Lung (tissue), 12 donors: Measurements from ENCODE around the gene OTX1. TPM values are rescaled to one million over a fixed set of nuclear protein-coding genes. Genes with fewer than 3 reads are reported as not detected.
A peak's percentile ranks its signal among the peaks of the same experiment; 100 is the strongest.

Experiments
- ATAC-seq: fragments of 200-7000 bp; cut with Tn5 transposase; one replicate; pipeline ENCODE4 v1.9.1; 2020; ENCODE audit warnings: moderate number of reproducible peaks; ENCODE audit not compliant: insufficient read depth, low FRiP score
- DNase-seq, 3 donors: peaks; one replicate each; pipeline ENCODE4 v3.0.0-alpha.2; 2013 to 2017
- H3K27ac ChIP-seq, 2 donors: one replicate each; pipeline ENCODE4 v1.5.1; 2013; ENCODE audit warnings: mild to moderate bottlenecking in 2 of 2, moderate library complexity in 2 of 2, control low read depth in 1 of 2, inconsistent platforms in 1 of 2, low read depth in 1 of 2, low read length in 1 of 2
- H3K27me3 ChIP-seq, 3 donors: one replicate each; pipeline ENCODE4 v1.5.1; 2013; ENCODE audit warnings: low read length in 2 of 3; ENCODE audit not compliant: control insufficient read depth in 3 of 3, insufficient read depth in 3 of 3
- H3K36me3 ChIP-seq, 4 donors: one replicate each; pipeline ENCODE4 v1.5.1; 2013; ENCODE audit warnings: low read length in 4 of 4, mild to moderate bottlenecking in 1 of 4, moderate library complexity in 1 of 4; ENCODE audit not compliant: control insufficient read depth in 4 of 4, insufficient read depth in 4 of 4
- H3K4me1 ChIP-seq, 5 donors: one replicate each; pipeline ENCODE4 v1.5.1; 2013; ENCODE audit warnings: low read length in 5 of 5, mild to moderate bottlenecking in 2 of 5, moderate library complexity in 1 of 5; ENCODE audit not compliant: control insufficient read depth in 5 of 5, insufficient read depth in 5 of 5
- H3K4me3 ChIP-seq: one replicate; pipeline ENCODE4 v1.5.1; 2013; ENCODE audit warnings: mild to moderate bottlenecking, control low read depth, moderate library complexity
- H3K9ac ChIP-seq, 2 donors: one replicate each; pipeline ENCODE4 v1.5.1; 2013; ENCODE audit warnings: low read length in 2 of 2, control low read depth in 1 of 2; ENCODE audit not compliant: insufficient read depth in 1 of 2
- H3K9me3 ChIP-seq, 4 donors: one replicate each; pipeline ENCODE4 v1.5.1; 2013; ENCODE audit warnings: low read length in 3 of 4, mild to moderate bottlenecking in 1 of 4, moderate library complexity in 1 of 4; ENCODE audit not compliant: control insufficient read depth in 4 of 4, insufficient read depth in 3 of 4
- WGBS, 2 donors: extraction: QIAGEN DNeasy Blood & Tissue Kit; methylation state at CpG; one replicate each; pipeline ENCODE4 v1.1.7; 2013; 5-methylcytosine and 5-hydroxymethylcytosine counted together
- polyA plus RNA-seq, 2 donors: library from polyadenylated mRNA; stranded (reverse); fragments of 200-250 nt; gene quantifications; one replicate each; pipeline ENCODE4 v1.2.1, GENCODE V29; 2013
- total RNA-seq, 2 donors: library from RNA; depleted of rRNA in 1 of 2; stranded (reverse); fragments of >200 nt in 1 of 2; gene quantifications; one replicate each; pipeline ENCODE4 v1.2.1, GENCODE V29; 2014 to 2021
- TF ChIP-seq, protein P1 (sequence below): IDR thresholded peaks from 2 replicates; pipeline ENCODE4 v1.5.1; 2012; ENCODE audit warnings: mild to moderate bottlenecking; ENCODE audit errors: control extremely low read depth, extremely low read depth
- donor health status: control.
- donor health status: control.
- donor health status: Bipolar disorder and iron deficiency.
- donor health status: healthy.
- donor health status: DM: yes; HTN: yes; CAD: no.

OTX1 gene
- total and polyA plus RNA-seq, 4 donors: 0.11 to 1.0 (median 0.34) TPM

DNA sequence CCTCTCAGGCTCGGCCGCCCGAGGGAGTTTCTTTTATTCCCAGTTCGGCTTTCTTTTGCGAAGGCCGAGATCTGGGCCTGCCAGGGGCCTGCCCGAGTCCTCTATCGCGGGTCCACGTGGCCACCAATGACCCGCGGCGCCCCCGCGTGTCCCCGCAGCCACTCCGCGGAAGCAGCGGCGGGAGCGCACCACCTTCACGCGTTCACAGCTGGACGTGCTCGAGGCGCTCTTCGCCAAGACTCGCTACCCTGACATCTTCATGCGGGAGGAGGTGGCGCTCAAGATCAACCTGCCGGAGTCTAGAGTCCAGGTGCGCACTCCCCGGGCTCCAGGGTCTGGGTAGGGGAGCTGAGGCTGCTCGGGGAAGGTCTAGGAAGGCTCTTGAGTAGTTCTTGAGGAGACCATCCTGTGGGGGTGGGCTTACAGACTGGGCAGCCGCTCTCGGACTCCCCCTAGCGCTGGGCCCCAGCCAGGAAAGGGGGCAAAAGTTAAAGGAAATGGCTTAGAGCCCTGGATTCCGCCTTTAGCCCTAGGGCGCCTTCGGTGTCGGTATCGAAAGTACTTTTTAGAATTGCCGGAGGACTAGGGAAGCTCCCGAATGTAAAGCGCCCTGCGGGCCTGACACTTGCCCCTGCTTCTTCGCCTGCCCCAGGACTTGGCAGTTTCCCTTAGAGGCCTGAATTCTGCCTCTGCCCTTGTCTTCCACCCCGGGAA, 3.4 kb downstream of the OTX1 start:
- TF ChIP-seq, protein P1, sequence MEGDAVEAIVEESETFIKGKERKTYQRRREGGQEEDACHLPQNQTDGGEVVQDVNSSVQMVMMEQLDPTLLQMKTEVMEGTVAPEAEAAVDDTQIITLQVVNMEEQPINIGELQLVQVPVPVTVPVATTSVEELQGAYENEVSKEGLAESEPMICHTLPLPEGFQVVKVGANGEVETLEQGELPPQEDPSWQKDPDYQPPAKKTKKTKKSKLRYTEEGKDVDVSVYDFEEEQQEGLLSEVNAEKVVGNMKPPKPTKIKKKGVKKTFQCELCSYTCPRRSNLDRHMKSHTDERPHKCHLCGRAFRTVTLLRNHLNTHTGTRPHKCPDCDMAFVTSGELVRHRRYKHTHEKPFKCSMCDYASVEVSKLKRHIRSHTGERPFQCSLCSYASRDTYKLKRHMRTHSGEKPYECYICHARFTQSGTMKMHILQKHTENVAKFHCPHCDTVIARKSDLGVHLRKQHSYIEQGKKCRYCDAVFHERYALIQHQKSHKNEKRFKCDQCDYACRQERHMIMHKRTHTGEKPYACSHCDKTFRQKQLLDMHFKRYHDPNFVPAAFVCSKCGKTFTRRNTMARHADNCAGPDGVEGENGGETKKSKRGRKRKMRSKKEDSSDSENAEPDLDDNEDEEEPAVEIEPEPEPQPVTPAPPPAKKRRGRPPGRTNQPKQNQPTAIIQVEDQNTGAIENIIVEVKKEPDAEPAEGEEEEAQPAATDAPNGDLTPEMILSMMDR: no peak
- Histone ChIP-seq H3K27ac (no peak overlapping the region), H3K9ac (no peak overlapping the region), H3K9me3 (peaks cover 0 to 47% (median 0%) of the 10 kb centered on the region in 4 donors), H3K27me3 (peaks cover 25 to 90% (median 84%) of the 10 kb centered on the region in 3 donors), H3K4me1 (peaks cover 5 to 57% (median 16%) of the 10 kb centered on the region in 5 donors), H3K4me3 (no peak overlapping the region), H3K36me3 (no peaks in the 10 kb centered on the region)
- 2 to 8% methylated on average over 48 of the region's 48 CpGs for WGBS, 2 donors
- DNase-seq (peak in 1 of 3 donors; percentile 35), ATAC-seq (no peak)

DNA sequence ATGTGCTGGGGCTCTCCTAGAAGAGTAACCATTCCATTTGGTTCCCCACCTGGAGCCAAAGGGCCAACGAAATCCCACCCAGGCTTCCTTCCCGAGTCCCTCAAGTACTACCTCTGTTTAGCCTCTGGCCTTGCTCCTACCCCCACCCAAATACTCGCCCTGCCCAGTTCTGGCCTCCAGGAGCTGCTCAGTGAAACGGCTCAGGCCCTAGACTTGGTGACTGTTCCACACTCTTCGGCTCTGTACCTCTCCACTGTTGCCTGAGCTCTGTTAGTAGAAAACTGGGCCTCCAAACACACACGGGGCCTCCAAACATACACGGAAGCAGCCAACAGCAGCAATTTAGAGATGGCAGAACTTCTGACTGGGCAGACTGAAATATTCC, 4.2 kb downstream of the OTX1 start:
- peaks cover 1 to 58% (median 13%) of the 10 kb centered on the region in 5 donors for H3K4me1 ChIP-seq
- 12 to 22% methylated on average over 7 of the region's 7 CpGs for WGBS, 2 donors
- H3K27ac ChIP-seq: no peak overlapping the region
- H3K27me3 ChIP-seq: peaks cover 25 to 87% (median 80%) of the 10 kb centered on the region in 3 donors
- peaks cover 0 to 51% (median 0%) of the 10 kb centered on the region in 4 donors for H3K9me3 ChIP-seq
- no peak overlapping the region for H3K4me3 ChIP-seq
- DNase-seq (peak in 1 of 3 donors; percentile 16), ATAC-seq (no peak)
- TF ChIP-seq, protein P1: no peak
- H3K9ac ChIP-seq: no peak overlapping the region
- no peaks in the 10 kb centered on the region for H3K36me3 ChIP-seq

DNA sequence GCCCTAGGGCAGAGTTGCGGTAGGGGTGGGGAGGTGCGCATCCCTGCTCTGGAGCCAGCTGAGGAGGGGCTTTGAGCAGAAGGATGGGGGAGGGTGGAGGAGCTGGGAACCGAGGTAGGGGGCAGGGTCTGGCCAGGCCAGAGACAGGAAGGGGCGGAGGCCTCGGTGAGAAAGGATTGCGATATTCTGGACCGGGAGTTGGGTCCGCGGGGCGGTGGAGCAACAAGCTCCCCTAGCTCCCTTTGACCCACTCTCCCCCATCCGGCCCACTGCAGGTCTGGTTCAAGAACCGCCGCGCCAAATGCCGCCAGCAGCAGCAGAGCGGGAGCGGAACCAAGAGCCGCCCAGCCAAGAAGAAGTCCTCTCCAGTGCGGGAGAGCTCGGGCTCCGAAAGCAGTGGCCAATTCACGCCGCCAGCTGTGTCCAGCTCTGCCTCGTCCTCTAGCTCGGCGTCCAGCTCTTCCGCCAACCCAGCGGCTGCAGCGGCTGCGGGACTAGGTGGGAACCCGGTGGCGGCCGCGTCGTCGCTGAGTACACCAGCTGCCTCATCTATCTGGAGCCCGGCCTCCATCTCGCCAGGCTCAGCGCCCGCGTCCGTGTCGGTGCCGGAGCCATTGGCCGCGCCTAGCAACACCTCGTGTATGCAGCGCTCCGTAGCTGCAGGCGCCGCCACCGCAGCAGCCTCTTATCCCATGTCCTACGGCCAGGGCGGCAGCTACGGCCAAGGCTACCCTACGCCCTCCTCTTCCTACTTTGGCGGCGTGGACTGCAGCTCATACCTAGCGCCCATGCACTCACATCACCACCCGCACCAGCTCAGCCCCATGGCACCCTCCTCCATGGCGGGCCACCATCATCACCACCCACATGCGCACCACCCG, 4.8 kb downstream of the OTX1 start:
- Histone ChIP-seq H3K4me1 (peaks cover 0 to 52% (median 11%) of the 10 kb centered on the region in 5 donors), H3K27me3 (peaks cover 25 to 92% (median 84%) of the 10 kb centered on the region in 3 donors), H3K9me3 (peaks cover 0 to 51% (median 0%) of the 10 kb centered on the region in 4 donors), H3K27ac (no peak overlapping the region), H3K36me3 (no peaks in the 10 kb centered on the region), H3K9ac (no peak overlapping the region), H3K4me3 (no peak overlapping the region)
- TF ChIP-seq, protein P1: no peak
- 8 to 9% methylated on average over 62 to 63 of the region's 63 CpGs for WGBS, 2 donors
- ATAC-seq: no peak
- peak in 1 of 3 donors; percentile 47 for DNase-seq
